ENCODE measurements around the gene SLC27A1.
A peak's percentile ranks its signal among the peaks of the same experiment; 100 is the strongest.
"Not testable (repeated sequence)": the region's sequence is repeated elsewhere in the genome, so short reads cannot be mapped to it uniquely, and the experiment has no call there.

The SLC27A1 gene

DNA sequence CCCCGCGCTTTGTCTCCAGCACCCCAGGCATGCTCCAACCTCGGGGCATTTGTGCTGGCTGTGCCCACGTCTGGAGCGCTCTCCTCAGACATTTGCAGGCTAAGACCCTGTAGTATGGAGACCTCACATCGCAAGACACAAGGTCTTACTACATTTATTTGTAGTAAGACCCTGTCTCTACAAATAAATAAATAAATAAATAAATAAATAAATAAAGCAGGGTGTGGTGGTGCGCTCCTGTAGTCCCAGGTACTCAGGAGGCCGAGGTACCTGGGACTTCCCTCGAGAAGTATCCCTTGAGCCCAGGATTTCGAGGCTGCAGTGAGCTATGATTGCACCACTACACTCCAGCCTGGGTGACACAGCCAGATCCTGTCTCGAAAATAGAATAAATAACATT is 14.2 kb upstream of the SLC27A1 start:
- DNase-seq (ENCODE audit: low spot score): no peak

DNA sequence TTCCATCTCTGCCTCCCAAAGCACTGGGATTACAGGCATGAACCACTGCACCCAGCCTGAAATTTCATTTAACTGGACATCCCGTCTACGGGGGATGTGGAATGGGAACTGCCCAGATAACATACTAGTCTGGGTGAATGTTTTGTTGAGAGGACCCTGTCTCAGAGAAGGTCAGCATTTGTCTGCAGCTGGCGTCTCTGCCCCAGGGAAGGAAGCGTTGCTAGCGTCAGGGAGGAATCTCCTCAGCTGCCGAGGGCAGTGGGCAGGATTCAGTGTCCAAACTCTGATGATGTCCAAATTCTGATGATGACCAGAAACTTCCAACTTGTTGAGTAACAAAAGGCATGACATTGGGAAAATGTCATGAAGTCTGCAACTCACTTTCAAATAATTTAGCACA is 12.7 kb upstream of the SLC27A1 start:
- DNase-seq (ENCODE audit: low spot score): no peak

DNA sequence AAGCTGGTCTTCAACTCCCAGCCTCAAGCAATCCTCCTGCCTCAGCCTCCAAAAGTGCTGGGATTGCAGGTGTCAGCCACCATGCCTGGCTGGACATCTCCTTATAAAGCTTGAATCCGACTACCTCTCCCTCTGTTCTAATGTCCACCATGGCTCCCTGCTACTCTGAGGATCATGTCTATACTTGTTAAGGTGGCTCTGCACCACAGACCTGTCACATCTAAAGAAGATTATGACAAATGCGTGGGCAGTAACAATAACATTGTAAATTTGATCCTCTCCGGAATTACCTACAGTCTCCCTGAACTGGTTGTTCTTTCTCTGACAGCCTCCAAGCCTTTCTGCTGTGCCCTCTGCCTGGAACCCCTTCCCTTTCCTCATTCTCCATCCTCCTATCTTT is 11.4 kb upstream of the SLC27A1 start:
- DNase-seq (ENCODE audit: low spot score): no peak

DNA sequence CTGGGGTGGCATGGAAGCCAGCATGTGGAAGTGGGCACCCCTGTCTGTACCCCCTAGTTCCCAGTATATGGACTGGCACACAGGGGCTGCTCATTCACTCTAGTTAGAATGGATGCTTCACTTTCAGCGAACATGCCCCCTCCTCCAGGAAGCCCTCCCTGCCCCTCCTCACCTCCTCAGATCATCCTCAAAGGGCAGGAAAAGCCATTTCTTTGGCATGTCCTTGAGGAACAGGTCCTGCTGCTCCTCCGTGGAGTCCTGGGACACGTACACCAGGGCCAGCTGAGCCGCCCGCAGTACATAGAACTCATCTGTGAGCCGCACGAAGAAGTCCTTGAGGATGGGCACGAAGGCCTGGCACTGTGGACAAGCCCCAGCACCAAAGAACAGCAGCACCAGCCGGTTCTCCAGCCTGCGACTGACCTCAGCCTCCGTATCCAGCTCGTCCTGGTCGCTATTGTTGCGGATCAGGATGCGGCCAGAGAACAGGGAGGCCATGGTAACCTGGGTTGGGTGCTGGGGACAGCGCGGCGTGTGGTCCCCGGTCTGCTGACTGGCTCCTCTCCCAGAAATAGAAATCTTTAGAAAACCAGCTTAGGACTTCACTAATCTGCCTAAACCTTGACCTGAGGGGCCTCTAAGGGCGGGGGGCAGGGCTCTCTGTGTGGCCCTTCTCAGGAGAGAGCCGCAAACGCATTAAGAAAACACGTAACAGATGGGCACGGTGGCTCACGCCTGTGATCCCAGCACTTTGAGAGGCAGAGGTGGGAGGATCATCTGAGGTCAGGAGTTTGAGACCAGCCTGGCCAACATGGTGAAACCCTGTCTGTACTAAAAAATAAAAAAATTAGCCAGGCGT is 9.7 kb upstream of the SLC27A1 start, which contains the start of gene NXNL1:
Gene NXNL1, minus strand, starts transcription at position 555 of the 859 bp plus-strand sequence. Its CDS starts 57 bp downstream, at position 498.
- no peak for DNase-seq (ENCODE audit: low spot score)

DNA sequence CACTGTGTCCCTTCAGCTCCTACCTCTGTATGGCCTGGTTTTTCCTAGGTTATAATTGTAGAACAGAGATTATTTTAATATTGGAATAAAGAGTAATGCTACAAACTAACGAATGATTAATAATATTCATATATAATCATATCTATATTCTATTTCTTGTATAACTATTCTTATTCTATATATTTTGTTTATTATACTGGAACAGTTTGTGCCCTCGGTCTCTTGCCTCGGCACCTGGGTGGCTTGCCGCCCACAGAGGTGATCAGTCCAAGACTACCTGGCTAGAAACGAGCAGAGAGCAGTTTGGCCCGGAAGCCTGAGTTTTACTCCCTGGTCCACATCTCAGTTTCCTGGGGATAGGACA is 3.9 kb upstream of the SLC27A1 start:
- no peak for DNase-seq (ENCODE audit: low spot score)

DNA sequence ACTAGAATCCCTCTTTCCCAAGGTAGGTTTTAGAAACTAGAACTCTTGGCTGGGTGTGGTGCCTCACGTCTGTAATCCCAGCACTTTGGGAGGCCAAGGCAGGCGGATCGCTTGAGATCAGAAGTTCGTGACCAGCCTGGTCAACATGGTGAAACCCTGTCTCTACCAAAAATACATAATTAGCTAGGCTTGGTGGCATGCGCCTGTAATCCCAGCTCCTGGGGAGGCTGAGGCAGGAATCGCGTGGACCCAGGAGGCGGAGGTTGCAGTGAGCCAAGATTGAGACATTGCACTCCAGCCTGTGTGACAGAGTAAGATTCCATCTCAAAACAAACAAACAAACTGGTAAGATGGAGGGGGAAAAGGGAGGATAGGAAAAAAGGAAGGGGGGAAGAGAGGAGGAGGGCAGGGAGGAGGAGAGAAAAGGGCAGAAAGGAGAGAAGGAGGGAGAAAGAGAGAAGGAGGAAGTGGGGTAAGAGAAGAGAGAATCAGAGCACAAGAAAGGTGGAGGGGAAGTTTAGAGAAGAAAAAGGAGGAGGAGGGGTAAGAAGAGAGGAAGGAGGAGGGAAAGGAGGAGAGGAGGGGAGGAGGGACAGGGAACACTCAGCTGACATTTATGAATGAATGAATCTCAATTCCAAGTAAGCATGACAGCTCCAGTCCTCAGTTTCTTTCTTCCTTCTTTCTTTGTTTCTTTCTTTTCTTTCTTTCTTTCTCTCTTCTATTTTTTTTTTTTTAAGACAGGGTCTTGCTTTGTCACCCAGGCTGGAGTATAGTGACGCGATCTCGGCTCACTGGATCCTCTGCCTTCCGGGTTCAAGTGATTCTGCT is 2.6 kb upstream of the SLC27A1 start:
- DNase-seq (ENCODE audit: low spot score): no peak

DNA sequence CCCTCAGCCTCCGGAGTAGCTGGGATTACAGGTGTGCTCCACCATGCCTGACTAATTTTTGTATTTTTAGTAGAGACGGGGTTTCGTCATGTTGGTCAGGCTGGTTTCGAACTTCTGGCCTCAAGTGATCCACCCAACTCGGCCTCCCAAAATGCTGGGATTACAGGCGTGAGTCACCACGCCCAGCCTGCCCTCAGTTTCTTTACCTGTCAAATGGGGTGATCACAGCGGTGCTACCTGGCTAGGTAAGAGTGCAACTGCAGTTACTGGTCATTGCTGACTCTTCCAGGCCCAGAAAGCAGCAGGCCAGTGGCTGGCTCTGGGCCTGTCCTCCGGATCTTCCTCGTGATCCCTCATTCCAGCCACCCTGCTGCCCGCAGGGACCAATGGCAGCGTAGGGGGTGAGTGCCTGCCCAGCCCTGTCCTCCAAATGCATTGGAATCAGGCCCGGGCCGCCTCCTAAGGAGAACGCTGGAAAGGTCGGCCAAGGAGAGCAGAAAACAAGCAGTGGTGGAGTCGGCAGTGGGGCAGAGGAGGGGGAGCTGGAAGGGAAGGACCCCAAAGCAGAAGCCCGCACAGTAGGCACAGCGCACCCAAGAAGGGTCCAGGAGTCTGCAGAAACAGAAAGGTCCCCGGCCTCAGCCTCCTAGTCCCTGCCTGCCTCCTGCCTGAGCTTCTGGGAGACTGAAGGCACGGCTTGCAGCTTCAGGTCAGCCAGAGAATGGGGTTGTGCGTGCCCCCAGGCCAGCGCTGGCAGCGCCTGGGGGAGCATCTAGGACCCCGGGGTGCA is 1.8 kb upstream of the SLC27A1 start:
- DNase-seq (ENCODE audit: low spot score): peak; percentile 62

DNA sequence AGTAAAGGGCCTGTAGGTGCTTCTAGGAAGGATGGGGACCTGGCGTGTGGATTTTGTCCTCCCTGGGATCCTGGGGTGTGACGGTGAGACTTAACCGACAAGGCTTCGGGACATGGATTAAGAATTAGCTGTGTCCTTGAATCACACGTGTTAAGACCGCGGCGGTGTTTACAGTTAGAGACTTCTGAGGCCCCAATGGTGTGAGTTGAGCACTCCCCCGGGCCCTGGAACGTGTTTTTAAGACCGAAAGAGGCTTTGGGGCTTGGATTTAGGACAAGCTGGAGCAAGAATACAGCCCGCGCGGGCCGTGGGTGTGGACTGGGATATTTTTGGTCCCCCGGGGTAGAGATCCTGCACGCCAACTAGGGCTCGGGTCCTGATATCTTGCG is 1.2 kb upstream of the SLC27A1 start:
- no peak for DNase-seq (ENCODE audit: low spot score)

DNA sequence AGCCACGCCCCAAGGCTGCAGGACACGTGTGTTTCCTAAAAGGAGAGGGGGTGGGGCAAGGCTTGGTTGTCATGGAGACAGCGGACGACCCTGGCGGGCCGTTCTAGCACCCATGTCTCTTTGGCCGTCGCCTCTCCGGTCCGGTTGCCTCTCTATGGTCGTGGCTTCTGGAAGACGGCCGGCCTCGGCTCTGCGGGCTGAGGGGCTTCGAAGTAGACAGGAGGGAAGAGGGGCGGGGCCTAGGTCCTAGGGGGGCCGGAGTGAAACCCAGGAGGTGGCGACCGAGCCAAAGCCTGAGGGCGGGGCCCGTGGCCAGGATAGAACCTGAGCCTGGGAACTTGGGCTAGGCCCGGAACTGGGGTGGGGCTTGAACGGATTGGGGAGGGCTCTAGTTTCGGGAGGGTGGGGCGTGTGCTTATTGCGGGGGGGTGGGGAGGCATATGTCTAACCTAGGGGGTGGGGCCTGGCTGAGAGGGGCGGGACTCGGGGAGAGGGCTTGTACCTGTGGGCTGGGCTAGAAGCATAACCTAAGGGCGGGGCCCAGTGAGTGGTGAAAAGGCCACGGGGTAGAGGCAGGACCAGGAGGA is 750 bp upstream of the SLC27A1 start:
- peak; percentile 70 for DNase-seq (ENCODE audit: low spot score)

DNA sequence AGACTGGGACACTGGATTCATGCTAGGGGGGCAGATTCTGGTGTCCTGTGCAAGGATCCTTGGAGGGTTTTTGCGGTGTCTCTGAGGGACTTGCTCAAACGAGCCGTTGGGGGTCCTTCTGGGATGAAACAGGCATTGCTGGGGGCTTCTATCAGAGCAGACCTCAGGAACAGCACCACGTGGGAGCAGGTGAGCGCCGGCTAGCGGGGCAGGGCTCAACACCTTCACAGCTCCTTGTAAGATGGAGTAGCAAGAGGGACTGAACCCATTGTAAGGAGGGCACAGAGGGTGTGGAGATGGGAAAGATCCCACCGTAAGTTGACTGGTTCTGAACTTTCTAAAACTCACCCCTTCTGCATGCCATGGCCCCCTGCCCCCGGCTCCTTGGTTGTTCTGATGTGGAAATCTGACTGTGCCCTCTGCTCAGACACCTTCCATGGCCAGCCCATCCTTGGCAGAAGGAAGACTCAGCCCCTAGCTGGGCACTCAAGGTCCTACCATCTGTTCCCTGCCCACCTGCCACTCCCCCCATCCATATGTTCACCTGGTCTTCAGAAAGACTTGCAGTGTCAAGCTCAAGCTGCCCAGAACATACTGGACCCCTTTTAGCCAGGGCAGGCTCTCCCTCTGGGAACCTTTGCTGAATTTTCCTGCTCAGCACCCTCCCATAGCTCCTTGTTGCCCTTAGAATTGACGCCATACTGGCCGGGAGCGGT is 1.2 kb downstream of the SLC27A1 start:
- DNase-seq (ENCODE audit: low spot score): no peak

DNA sequence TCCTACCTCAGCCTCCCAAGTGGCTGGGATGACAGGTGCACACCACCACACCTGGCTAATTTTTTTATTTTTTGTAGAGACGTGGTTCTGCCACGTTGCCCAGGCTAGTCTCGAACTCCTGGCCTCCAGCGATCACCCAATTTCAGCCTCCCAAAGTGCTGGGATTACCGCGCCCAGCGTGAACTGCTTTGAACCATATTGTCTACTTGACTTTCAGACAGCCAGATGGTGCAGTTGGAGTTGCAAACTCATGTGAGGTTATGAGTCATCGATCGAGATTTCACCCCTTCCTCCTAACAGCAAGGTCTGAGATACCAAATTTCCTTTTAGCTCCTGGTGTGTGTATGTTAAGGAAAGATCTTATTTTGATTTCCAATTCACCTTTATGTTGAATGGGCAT is 2.7 kb downstream of the SLC27A1 start:
- DNase-seq (ENCODE audit: low spot score): no peak

DNA sequence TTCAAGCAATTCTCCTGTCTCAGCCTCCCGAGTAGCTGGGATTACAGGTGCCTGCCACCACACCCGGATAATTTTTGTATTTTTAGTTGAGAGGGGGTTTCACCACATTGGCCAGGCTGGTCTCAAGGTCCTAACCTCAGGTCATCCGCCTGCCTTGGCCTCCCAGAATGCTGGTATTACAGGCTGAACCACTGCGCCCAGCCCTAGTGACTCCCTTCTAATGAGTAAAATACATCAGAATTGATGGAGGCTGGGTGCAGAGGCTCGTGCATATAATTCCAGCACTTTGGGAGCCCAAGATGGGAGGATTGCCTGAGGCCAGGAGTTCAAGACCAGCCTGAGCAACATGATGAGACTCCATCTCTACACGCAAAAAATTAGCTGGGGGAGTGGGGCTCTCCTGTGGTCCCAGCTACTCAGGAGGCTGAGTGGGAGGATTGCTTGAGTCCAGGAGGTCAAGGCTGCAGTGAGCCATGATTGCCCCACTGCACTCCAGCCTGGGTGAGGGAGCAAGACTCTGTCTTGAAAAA is 4.8 kb downstream of the SLC27A1 start:
- DNase-seq (ENCODE audit: low spot score): not testable (repeated sequence)

DNA sequence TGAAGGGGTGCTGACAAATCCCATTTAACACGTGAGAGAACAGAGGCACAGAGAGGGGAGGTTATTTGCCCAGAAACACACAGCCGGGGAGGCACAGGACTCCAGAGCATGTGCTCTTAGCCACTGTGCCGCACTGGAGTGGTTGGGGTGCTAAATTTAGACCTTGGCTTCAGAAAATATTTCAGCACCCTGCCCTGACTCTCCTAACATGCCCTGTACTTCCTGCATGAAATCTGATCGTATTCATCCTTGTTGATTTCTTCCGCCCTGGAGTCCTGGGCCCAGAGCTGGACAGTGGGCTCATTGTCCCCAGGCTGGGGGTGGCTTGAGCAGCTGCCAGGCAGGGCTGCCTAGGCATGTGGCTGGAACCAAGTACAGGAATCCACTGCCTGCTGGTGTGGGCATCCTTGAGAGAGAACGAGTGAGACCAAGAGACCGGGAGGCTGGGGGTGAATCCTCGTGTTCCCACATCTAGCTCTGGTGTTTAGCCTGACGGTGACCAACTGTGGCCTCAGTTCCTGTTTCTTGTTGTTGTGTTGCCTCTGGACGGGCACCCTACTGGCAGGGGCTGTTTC is 5.3 kb downstream of the SLC27A1 start:
- DNase-seq (ENCODE audit: low spot score): peak; percentile 97

DNA sequence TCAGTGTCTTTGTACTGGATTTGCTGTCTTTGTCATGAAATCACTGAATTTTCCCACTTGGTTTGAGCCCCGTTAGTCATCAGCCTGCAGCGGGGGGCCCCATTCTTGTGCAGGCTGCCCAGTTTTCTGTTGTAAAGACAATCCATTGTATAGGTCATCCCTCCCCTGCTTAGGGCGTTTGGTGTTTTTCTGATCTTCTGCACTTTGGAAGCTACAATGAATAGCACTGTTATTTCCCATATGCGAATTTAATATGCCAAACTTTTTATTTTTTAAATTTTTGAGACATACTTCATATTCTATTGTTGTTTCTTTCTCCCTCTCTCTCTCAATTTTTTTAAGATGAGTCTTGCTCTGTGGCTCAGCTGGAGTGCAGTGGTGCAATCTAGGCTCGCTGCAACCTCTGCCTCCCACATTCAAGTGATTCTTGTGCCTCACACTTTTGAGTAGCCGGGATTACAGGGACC is 9.0 kb downstream of the SLC27A1 start:
- peak; percentile 83 for DNase-seq (ENCODE audit: low spot score)

DNA sequence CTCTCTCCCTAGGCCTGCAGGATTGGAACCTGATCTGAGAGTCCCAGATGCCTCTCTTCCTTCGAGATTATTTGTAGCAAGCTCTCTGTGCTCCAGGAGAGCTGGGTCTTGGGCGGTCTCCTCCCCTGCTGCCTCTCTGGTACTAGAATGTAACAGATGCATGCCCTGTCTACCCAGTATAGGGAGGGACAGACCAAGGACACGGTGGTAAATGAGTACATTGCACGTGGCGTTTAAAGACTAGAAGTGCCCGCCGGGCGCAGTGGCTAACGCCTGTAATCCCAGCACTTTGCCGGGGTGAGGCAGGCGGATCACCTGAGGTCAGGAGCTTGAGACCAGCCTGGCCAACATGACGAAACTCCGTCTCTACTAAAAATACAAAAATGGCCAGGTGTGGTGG is 11.7 kb downstream of the SLC27A1 start:
- DNase-seq (ENCODE audit: low spot score): no peak

DNA sequence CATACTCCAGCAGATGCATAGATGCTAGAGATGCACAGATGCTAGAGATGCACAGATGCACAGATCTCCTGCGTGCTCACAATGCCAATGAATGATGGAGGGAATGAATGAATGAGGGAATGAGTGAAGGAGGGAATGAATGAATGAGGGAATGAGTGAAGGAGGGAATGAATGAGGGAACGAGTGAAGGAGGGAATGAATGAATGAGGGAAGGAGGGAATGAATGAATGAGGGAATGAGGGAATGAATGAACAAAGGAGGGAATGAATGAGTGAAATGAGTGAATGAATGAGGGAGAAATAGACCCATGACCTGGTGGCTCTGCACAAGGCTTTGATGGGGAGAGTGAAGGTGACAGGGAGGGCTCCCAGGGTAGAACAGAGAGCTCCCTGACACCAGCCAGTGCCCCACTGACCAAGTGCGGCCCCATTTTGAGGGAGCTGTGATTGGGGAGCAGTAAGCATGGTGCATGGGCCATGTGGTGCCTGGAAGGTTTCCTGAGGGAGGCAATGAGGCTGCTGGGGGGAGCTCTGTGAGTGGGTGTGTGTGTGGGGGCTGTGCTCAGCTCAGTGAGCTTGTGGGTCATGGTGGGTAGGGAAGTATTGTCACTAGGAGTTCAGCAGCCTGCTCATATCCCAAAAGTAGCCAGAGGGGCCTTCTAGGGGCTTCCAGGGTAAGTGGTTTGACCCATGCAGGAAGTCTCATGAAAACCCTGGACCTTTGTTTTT is 12.7 kb downstream of the SLC27A1 start:
- DNase-seq (ENCODE audit: low spot score): no peak

DNA sequence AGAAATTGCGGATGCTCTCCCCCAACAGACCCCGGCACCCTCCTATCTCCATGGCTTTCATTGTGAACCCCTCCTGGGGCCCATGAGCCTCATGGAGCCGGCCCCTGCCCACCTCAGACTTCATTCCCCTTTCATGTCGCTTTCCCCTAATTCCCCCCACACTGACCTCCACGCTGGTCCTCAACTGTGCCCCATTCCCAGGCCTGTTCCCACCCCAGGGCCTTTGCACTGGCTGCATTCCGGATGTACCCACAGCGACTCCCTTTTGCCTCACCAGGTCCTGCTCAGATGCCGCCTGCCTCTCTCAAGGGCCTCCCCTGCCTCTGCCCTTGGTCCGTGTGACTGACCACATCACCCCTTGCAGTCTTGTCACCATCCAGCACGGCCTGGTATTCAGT is 13.3 kb downstream of the SLC27A1 start:
- DNase-seq (ENCODE audit: low spot score): no peak

DNA sequence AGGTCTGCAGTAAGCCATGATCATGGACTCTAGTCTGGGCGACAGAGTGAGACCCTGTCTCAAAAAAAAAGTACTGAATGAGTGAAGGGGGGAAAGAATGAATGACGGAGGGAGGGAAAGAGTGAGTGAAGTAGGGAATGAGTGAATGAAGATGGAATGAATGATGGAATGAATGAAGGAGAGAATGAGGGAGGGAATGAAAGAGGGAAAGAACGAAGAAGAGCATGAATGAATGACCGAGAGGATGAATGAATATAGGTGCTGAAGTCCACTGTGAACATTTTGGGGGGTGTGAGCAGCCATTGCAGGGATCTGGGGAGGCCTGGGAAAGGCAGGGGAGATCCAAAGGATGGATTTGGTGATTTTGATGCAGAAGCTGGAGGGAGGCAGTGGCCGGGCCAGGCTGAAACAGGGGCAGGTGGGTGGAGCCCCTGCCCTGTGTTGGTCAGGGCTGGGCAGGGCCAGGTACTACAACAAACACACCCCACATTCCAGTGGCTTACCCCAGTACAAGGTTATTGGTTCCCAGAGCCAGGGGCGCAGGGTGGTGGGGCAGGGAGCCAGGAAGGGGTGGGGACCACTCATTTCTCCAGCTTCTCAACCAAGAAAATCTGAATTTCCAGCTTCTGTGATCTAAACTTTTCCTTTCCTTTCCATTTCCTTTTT is 14.3 kb downstream of the SLC27A1 start:
- DNase-seq (ENCODE audit: low spot score): no peak

DNA sequence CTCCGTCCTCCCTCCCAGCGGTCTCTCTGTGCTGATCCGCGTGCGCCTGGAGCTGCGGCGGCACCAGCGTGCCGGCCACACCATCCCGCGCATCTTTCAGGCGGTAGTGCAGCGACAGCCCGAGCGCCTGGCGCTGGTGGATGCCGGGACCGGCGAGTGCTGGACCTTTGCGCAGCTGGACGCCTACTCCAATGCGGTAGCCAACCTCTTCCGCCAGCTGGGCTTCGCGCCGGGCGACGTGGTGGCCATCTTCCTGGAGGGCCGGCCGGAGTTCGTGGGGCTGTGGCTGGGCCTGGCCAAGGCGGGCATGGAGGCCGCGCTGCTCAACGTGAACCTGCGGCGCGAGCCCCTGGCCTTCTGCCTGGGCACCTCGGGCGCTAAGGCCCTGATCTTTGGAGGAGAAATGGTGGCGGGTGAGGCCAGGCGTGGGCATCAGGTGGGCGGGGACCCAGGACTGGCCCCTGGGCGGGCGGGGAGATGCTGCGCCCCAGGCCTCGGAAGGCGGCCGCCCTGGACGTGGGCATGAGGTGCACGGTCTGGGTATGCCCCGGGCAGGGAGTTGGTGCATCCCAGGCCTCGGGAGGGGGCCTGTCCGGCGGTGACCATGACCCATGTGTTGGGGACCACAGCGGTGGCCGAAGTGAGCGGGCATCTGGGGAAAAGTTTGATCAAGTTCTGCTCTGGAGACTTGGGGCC is 16.4 kb downstream of the SLC27A1 start:
- DNase-seq (ENCODE audit: low spot score): no peak
